NCI-H460 (cell line): ENCODE measurements around the gene PPP2R5C. TPM values are rescaled to one million over a fixed set of nuclear protein-coding genes. Genes with fewer than 3 reads are reported as not detected.
"Not testable (repeated sequence)": the region's sequence is repeated elsewhere in the genome, so short reads cannot be mapped to it uniquely, and the experiment has no call there.

ENCODE experiments used
- DNase-seq: peaks from one replicate; pipeline ENCODE4 v3.0.0-alpha.2; 2016; ENCODE audit warnings: low read depth; ENCODE audit errors: extremely low read depth
- total RNA-seq: library from RNA; depleted of rRNA; stranded (reverse); fragments of >200 nt; shearing (Covaris generic); gene quantifications from 2 replicates; pipeline ENCODE4 v1.2.3, GENCODE V29; 2014

The PPP2R5C gene
- total RNA-seq, 1 experiment from 2014 or later: 352 TPM

- not testable (repeated sequence) for DNase-seq
These were observed 11.8 kb upstream of the PPP2R5C start for GRCh38 chr14:101749756-101750155.

GRCh38 chr14:101754893-101755292, 6.6 kb upstream of the PPP2R5C start:
- DNase-seq: no peak

- DNase-seq: no peak
These were observed 5.8 kb upstream of the PPP2R5C start for GRCh38 chr14:101755591-101756324.

GRCh38 chr14:101757064-101757838, 4.3 kb upstream of the PPP2R5C start:
- DNase-seq: no peak

- DNase-seq: no peak
These were observed 3.7 kb upstream of the PPP2R5C start for GRCh38 chr14:101757839-101758211.

GRCh38 chr14:101758913-101759593, 2.5 kb upstream of the PPP2R5C start:
- no peak for DNase-seq

GRCh38 chr14:101760138-101761011, 1.1 kb upstream of the PPP2R5C start:
- DNase-seq: peak; percentile 97

- DNase-seq: no peak
These were observed 496 bp downstream of the PPP2R5C start for GRCh38 chr14:101761881-101762529.

GRCh38 chr14:101762530-101763101, 1.1 kb downstream of the PPP2R5C start:
- DNase-seq: no peak

- no peak for DNase-seq
These were observed 2.6 kb downstream of the PPP2R5C start for GRCh38 chr14:101763941-101764709.

- no peak for DNase-seq
These were observed 6.3 kb downstream of the PPP2R5C start for GRCh38 chr14:101767618-101768362.

- DNase-seq: no peak
These were observed 8.7 kb downstream of the PPP2R5C start for GRCh38 chr14:101770183-101770582.

- DNase-seq: no peak
These were observed 11.3 kb downstream of the PPP2R5C start for GRCh38 chr14:101772770-101773169.

- no peak for DNase-seq
These were observed 11.9 kb downstream of the PPP2R5C start for GRCh38 chr14:101773378-101773777.

GRCh38 chr14:101774006-101774795, 12.7 kb downstream of the PPP2R5C start:
- DNase-seq: no peak

- no peak for DNase-seq
These were observed 13.3 kb downstream of the PPP2R5C start for GRCh38 chr14:101774814-101775213.

GRCh38 chr14:101775826-101776225, 14.3 kb downstream of the PPP2R5C start:
- DNase-seq: no peak
